OCI-LY1 (cell line): Measurements from ENCODE around the gene NUP133.

Source experiments
- H2AFZ ChIP-seq: fragments of 200-600 bp; sonication (generic), shearing (Covaris generic); 2 replicates; pipeline ENCODE4 v1.6.0; 2014; ENCODE audit warnings: antibody characterized with exemption, mild to moderate bottlenecking, low read length
- H3F3A ChIP-seq: fragments of 200-600 bp; sonication (generic), shearing (Covaris generic); 2 replicates; pipeline ENCODE4 v1.6.0; 2014; ENCODE audit warnings: mild to moderate bottlenecking, antibody characterized with exemption, low read length, moderate library complexity; ENCODE audit not compliant: insufficient read depth
- H3K27ac ChIP-seq: fragments of 200-600 bp; sonication (generic); 2 replicates; pipeline ENCODE4 v1.5.1; 2014; ENCODE audit warnings: low read length, mixed run types, mild to moderate bottlenecking, low read depth; ENCODE audit not compliant: poor library complexity, severe bottlenecking
- H3K27me3 ChIP-seq: fragments of 200-600 bp; sonication (generic); 2 replicates; pipeline ENCODE4 v1.6.0; 2014; ENCODE audit warnings: antibody characterized with exemption, mild to moderate bottlenecking, low read length, moderate library complexity; ENCODE audit not compliant: insufficient read depth
- H3K36me3 ChIP-seq: fragments of 200-600 bp; sonication (generic); 2 replicates; pipeline ENCODE4 v1.6.1; 2014; ENCODE audit warnings: mild to moderate bottlenecking, antibody characterized with exemption, low read length, moderate library complexity, mixed read lengths; ENCODE audit not compliant: insufficient read depth
- H3K4me1 ChIP-seq: fragments of 200-600 bp; sonication (generic); 2 replicates; pipeline ENCODE4 v1.5.1; 2014; ENCODE audit warnings: mild to moderate bottlenecking, low read length, moderate library complexity; ENCODE audit not compliant: insufficient read depth, severe bottlenecking
- H3K4me2 ChIP-seq: fragments of 200-600 bp; sonication (generic), shearing (Covaris generic); 2 replicates; pipeline ENCODE4 v1.6.1; 2014; ENCODE audit warnings: low read length
- H3K4me3 ChIP-seq: fragments of 200-600 bp; sonication (generic); 2 replicates; pipeline ENCODE4 v1.5.1; 2014; ENCODE audit warnings: low read length, low read depth, mild to moderate bottlenecking, mixed read lengths; ENCODE audit not compliant: poor library complexity, severe bottlenecking
- H3K79me2 ChIP-seq: fragments of 200-600 bp; shearing (Covaris generic); 2 replicates; pipeline ENCODE4 v1.6.1; 2016; ENCODE audit warnings: mixed run types, low read length, mixed read lengths; ENCODE audit not compliant: insufficient read depth
- H3K9ac ChIP-seq: fragments of 200-600 bp; sonication (generic), shearing (Covaris generic); 2 replicates; pipeline ENCODE4 v1.6.1; 2014; ENCODE audit warnings: mild to moderate bottlenecking, low read length, mixed read lengths
- H3K9me2 ChIP-seq: fragments of 200-600 bp; sonication (generic), shearing (Covaris generic); 2 replicates; pipeline ENCODE4 v1.6.1; 2014; ENCODE audit warnings: low read depth, mild to moderate bottlenecking, low read length, mixed read lengths
- H3K9me3 ChIP-seq: fragments of 200-600 bp; shearing (Covaris generic); 2 replicates; pipeline ENCODE4 v1.6.1; 2014; ENCODE audit warnings: low read length, mixed read lengths
- H4K20me1 ChIP-seq: fragments of 200-600 bp; sonication (generic), shearing (Covaris generic); 2 replicates; pipeline ENCODE4 v1.6.0; 2016; ENCODE audit warnings: mild to moderate bottlenecking, low read length; ENCODE audit not compliant: insufficient read depth
- EZH2 ChIP-seq: fragments of 200-600 bp; sonication (generic), shearing (Covaris generic); IDR thresholded peaks from 2 replicates; pipeline ENCODE4 v1.8.0; 2017; ENCODE audit warnings: borderline replicate concordance, mixed run types, mild to moderate bottlenecking, antibody characterized with exemption, low read length, moderate library complexity, mixed read lengths
- TF ChIP-seq, protein P1 (sequence below): fragments of 200-600 bp; sonication (generic), shearing (Covaris generic); IDR thresholded peaks from 2 replicates; pipeline ENCODE4 v1.5.1; 2017; ENCODE audit warnings: mild to moderate bottlenecking, antibody characterized with exemption, low read length, moderate library complexity, mixed read lengths

Gene NUP133

DNA sequence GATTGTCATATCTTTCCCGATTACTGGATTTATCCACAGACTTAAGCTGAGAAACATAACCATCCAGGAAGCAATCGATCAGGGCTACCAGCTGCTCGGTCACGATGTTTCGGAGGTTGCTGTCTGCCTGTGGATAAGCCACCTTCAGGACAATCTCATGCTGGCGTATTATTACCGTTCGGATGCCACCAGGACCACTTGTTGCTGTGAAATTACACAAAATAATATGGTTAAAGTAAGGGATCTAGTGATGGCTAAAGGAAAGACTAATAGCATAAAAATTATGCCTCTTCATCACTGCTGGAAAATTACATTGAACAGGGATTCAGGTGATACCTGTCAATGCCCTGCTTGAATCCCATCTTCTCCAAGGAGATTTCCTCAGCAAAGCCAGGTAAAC lies 43.5 kb downstream of the NUP133 start:
- Histone ChIP-seq H3K36me3 (peaks cover 94% of the 10 kb centered on the region), H3K9me2 (no peaks in the 10 kb centered on the region), H3K79me2 (no peaks in the 10 kb centered on the region), H3K4me3 (no peak overlapping the region), H3K27me3 (no peaks in the 10 kb centered on the region), H2AFZ (no peak overlapping the region), H4K20me1 (no peaks in the 10 kb centered on the region), H3K9ac (no peak overlapping the region), H3K27ac (no peak overlapping the region), H3K4me2 (no peak overlapping the region), H3K9me3 (no peaks in the 10 kb centered on the region), H3K4me1 (no peaks in the 10 kb centered on the region), H3F3A (no peaks in the 10 kb centered on the region)
- TF ChIP-seq EZH2, result no peak
- TF ChIP-seq, protein P1, sequence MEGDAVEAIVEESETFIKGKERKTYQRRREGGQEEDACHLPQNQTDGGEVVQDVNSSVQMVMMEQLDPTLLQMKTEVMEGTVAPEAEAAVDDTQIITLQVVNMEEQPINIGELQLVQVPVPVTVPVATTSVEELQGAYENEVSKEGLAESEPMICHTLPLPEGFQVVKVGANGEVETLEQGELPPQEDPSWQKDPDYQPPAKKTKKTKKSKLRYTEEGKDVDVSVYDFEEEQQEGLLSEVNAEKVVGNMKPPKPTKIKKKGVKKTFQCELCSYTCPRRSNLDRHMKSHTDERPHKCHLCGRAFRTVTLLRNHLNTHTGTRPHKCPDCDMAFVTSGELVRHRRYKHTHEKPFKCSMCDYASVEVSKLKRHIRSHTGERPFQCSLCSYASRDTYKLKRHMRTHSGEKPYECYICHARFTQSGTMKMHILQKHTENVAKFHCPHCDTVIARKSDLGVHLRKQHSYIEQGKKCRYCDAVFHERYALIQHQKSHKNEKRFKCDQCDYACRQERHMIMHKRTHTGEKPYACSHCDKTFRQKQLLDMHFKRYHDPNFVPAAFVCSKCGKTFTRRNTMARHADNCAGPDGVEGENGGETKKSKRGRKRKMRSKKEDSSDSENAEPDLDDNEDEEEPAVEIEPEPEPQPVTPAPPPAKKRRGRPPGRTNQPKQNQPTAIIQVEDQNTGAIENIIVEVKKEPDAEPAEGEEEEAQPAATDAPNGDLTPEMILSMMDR, result no peak

DNA sequence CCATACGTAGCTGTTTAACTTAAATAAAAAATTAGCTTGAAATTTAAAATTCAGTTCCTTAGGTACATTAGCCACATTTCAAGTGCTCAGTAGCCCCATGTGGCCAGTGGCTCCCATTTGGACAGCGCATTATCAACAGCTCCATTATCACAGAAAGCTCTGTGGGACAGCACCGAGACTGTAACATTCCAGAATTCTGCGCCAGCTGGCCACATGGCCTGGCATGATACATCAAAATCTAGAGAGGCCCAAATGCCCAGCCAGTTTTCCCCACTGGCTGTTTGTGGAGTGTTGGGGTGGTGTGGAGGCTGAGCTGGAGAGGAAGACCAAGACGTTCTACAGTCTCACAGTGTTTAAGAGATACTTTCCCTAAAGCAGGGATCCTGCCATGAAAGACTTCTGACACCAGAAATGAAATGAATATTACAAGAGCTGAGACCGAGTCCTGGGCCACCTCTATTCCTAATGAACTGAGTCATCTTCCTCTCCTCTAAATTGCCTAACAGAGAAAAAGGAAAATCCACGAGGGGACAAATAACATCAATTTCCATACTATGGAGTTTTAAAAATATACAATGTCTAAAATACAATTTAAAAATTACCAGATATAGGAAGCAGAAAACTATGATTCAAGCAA lies 47.0 kb downstream of the NUP133 start:
- no peak for TF ChIP-seq EZH2
- TF ChIP-seq, protein P1, result no peak
- H3K4me1 ChIP-seq, result no peaks in the 10 kb centered on the region
- no peaks in the 10 kb centered on the region for H3K27me3 ChIP-seq
- no peak overlapping the region for H3K27ac ChIP-seq
- H2AFZ ChIP-seq, result no peak overlapping the region
- H3K9me2 ChIP-seq, result no peaks in the 10 kb centered on the region; the same call in 1 of the 2 replicates
- no peaks in the 10 kb centered on the region for H3K79me2 ChIP-seq
- no peaks in the 10 kb centered on the region for H4K20me1 ChIP-seq
- H3K9me3 ChIP-seq, result no peaks in the 10 kb centered on the region
- H3K4me2 ChIP-seq, result no peak overlapping the region
- H3K36me3 ChIP-seq, result peaks cover 92% of the 10 kb centered on the region
- no peaks in the 10 kb centered on the region for H3F3A ChIP-seq
- H3K4me3 ChIP-seq, result no peak overlapping the region
- H3K9ac ChIP-seq, result no peak overlapping the region

DNA sequence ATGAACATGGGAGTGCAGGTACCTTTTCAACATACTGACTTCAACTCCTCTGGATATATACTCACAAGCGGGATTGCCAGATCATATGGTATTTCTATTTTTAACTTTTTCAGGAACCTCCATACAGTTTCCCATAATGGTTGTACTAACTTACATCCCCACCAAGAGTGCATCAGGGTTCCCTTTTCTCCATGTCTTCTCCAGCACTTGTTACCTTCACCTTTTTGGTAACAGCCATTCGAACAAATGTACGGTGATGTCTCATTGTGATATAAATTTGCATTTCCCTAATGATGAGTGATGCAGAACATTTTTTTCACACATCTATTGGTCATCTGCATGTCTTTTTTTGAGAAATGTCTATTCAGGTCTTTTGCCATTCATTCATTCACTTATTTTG lies 48.3 kb downstream of the NUP133 start:
- H3K27me3 ChIP-seq, result no peaks in the 10 kb centered on the region
- H3K4me3 ChIP-seq, result no peak overlapping the region
- no peak overlapping the region for H3K4me2 ChIP-seq
- no peaks in the 10 kb centered on the region for H3K79me2 ChIP-seq
- H3K4me1 ChIP-seq, result no peaks in the 10 kb centered on the region
- H3K27ac ChIP-seq, result no peak overlapping the region
- no peak for TF ChIP-seq EZH2
- TF ChIP-seq, protein P1, result no peak
- no peaks in the 10 kb centered on the region for H3F3A ChIP-seq
- no peaks in the 10 kb centered on the region for H4K20me1 ChIP-seq
- H3K9ac ChIP-seq, result no peak overlapping the region
- no peak overlapping the region for H2AFZ ChIP-seq
- no peaks in the 10 kb centered on the region; the same call in 1 of the 2 replicates for H3K9me2 ChIP-seq
- H3K36me3 ChIP-seq, result peaks cover 85% of the 10 kb centered on the region
- H3K9me3 ChIP-seq, result no peaks in the 10 kb centered on the region
